ENCODE results near the gene ARVCF.
A peak's percentile ranks its signal among the peaks of the same experiment; 100 is the strongest.
"Not testable (repeated sequence)": the region's sequence is repeated elsewhere in the genome, so short reads cannot be mapped to it uniquely, and the experiment has no call there.

Gene ARVCF

DNA sequence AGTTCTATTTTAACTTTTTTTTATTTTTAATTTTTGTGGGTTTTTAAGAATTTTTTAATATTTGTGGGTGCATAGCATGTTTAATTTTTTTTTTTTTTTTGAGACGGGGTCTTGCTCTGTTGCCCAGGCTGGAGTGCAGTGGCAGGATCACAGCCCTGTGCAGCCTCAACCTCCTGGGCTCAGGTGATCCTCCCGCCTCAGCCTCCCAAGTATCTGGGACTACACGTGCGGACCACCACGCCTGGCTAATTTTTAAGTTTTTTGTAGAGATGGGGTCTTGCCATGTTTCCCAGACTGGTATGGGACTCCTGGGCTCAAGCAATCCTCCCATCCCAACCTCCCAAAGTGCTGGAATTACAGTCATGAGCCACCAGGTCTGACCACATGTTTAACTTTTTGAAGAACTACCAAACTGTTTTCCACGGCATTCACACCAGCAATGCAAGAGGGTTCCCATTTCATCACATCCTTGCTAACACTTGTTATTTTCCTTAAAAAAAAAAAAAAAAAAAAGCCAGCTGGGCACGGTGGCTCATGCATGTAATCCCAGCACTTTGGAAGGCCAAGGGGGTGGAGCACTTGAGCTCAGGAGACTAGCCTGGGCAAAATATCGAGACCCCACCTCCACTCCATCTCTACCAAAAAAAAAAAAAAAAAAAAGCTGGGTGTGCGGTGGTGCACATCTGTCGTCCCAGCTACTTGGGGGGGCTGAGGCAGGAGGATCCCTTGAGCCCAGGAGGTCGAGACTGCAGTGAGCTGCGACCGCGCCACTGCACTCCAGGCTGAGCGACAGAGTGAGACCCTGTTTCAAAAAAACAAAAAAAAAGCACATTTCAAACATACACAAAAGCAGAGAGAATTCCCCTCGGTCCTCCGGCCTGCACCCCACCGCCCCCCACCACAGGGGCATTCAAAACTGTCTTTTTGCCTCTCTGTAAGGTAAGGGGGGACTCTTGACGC is 58.3 kb downstream of the ARVCF start:
- DNase-seq = no peak

DNA sequence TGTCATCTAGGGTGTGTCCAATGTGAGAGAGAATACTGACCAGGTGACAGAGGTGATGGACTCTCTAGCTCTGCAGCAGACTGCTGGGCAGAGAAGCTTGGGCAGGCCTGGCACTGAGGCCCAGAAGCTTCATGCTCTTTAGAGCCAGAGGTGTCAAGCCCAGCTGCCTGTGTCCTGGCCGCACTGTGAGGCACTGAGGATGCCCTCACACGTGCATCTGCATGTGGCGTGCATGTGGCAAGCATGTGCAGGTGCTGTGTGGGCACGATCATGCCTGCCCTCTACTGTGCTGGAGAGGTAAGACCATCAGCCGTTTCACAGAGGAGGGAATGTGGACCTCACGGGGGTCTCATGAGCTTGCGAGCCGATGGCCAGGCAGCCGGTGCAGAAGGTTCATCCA is 59.2 kb downstream of the ARVCF start:
- no peak for DNase-seq

DNA sequence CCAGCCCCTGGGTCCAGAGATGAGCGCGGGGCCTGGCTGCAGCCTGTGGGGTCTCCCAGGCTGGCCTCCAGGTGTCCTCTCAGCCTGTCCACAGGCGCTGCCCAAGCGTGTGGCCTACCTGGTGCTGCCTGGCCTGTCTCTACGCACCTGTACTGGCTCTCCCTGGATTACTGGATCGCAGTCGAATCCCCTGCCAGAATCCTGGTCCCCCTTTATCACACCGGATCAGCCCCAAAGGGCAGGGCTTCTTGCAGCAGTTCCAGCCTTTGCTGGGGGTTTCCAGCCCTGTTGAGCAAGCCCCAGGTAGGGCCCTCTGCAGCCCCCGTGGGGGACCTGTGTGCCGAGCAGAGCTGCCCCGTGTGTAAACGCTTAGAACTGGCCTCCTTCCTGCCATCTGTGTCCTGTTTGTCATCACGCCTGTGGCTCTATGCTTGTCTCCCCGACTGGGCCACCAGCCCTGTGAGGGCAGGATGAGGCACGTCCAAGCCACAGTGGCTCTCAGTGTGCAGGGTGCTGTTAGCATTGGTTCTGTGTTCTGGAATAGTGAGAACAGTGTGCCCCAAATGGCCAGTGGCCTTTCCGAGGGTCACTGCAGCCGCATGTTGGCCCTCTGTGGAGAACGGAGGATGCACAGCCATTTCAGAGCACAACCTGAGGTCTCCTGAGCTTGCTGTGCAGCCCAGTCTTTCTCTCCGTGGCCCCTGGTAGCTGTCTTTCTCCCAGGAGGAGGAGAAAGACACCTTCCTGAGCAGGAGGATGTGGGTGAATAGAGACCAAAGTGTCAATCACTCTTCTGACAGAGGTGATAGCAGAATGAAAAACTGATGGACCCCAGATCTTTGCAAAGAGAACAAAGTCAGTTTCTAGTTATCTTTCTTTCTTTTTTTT is 61.1 kb downstream of the ARVCF start:
- no peak for DNase-seq

DNA sequence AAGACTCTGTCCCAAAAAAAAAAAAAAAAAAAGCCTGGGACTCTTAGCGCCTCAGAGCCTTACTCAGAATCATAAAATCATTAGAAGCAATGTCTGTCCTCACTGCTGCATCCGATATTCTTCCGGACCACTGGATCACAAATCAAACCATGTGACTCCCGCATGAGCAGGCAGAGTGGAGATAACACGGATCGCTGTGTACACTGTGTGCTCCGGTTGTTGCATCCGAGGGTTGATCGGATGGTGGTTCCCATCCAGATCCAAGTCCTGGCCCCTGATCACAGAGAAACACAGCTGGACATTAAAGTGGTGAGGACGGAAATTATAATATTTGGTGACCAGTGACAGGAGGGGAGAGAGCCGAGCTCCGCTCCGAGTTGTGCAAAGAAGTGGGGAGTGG is 65.3 kb downstream of the ARVCF start:
- DNase-seq = no peak

DNA sequence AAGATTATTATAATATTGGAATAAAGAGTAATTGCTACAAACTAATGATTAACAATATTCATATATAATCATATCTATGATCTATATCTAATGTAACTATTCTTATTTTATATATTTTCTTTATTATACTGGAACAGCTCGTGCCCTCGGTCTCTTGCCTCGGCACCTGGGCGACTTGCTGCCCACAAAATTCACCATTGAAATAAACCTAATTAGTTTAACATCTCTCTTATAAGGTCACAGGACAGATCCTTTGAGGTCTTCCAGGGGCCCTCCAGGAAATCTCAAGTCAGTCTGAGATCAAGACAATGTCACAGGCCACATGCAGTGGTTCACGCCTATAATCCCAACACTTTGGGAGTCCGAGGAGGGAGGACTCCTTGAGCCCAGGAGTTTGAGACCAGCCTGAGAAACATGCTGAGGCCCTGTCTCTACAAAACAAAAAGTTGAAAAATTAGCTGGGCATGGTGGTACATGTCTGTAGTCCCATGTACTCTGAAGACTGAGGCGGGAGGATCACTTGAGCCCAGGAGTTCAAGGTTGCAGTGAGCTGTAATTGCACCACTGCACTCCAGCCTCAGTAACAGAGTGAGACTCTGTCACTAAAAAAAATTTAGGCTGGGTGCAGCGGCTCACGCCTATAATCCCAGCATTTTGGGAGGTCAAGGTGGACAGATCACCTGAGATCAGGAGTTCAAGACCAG is 68.4 kb downstream of the ARVCF start:
- no peak for DNase-seq

DNA sequence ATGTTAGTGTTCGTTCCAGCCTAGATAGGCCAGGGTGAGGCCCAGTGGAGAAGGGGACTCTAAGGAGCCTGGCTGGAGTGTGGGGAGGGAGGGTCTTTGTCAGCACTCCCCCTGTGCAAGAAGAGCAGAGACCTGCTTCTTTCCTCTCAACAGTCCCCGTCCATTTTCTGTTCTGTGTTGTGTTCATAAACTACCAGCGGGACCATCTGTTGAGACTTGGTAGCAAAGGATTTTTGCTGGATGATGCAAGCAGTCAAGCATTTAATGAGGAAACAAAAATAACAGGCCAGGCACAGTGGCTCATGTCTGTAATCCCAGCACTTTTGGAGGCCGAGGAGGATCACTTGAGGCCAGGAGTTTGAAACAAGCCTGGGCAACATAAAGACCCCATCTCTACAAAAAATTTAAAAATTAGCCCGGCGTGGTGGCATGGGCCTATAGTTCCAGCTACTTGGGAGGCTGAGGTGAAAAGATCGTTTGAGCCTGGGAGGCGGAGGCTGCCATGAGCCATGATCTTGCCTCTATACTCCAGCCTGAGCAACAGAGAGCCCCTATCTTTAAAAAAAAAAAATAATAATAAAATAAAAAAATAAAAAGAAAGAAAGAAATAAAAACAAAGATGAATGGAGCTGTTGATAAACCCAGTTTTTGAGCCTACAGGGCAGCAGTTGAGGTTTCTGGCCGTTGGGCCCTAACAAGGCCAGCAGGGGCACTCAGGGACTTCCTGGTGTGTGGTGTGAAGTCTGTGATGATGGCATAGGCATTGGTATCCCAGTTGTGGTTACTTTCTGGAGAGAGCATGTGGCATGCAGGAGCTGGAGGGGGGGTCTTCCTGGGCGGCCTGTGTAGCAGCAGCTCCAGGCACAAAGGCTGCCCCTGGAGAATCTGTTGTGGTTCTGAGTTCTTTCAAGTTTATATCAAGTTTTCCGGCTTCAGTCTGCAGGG is 73.3 kb downstream of the ARVCF start:
- peak; percentile 54 for DNase-seq

DNA sequence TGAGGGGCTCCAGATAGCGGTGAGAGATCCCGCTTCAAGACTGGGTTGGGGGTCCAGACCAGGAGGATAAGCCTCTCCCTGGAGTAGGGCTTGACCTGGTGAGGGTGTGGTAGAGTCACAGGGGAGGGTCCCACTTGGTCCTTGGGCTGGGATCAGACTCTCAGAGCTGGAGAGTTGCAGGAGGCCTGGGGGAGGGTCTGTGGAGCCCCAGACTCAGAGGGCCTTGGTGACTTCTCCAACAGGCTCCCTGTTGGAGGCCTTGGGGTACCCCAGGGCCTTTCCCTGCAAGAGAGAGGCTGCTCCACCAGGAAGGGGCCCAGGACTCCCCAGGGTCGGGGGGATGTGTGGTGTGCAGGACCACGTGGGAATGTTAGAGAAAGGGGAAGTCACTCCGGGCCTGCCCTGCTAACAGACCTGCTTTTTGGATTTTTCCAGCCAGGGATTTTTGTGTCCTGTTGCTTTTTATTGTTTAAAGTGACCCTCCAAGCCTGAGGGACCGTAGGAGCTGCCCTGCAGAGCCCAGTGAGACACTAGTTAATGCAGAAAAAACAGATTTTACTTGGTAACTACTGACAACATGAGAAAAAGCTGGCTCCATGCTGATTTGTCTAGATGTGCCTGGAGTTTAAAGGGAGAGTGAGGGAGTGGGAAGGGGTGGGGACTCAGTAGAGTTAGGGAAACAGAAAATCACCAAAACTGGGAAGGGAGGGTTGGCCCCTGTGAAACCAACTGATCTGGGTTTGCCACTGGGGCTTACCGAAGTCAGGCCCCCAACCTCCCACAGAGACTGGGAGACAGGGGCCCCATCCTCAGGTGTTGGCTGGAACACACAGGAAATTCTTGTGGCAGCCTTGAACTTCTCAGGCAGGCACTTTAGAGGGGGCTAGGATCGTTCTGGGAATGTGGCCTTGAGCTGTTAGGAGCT is 74.2 kb downstream of the ARVCF start:
- DNase-seq = peak; percentile 63

DNA sequence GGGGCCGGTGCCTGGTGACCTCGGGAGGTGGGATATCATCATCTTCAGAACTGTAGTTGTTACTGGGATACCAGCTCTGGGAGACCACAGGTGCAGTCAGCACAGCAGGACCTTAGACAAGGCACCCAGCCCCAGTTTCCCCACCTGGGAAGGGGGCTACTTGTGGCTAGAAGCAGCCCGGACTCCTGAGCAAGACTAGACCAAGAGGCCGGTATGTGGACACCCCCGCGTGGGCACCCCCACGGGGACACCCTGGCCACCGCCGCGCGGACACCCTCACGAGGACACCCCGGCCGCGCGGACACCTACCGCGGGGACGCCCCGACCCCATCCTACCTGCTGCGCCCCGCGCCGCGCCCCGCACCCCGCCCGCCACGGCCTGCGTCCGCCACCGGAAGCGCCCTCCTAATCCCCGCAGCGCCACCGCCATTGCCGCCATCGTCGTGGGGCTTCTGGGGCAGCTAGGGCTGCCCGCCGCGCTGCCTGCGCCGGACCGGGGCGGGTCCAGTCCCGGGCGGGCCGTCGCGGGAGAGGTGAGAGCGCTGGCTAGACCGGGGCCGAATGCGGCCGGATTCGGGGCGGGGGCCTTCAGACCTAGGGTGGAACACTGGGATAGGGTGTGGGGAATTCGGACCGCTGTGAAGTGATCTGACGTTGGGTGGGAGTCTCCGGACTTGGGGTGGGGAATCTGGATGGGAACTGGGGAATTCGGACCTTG is 75.1 kb downstream of the ARVCF start, which contains the start of the genes COMT and TXNRD2:
Gene COMT (plus strand): TSS at position 408 of the 718 bp plus-strand sequence. CDS start 20,755 bp downstream, outside the sequence.
Gene TXNRD2 (minus strand): TSS at position 454 of the 718 bp plus-strand sequence. CDS start 15 bp downstream, at position 439.
- peak; percentile 69 for DNase-seq

DNA sequence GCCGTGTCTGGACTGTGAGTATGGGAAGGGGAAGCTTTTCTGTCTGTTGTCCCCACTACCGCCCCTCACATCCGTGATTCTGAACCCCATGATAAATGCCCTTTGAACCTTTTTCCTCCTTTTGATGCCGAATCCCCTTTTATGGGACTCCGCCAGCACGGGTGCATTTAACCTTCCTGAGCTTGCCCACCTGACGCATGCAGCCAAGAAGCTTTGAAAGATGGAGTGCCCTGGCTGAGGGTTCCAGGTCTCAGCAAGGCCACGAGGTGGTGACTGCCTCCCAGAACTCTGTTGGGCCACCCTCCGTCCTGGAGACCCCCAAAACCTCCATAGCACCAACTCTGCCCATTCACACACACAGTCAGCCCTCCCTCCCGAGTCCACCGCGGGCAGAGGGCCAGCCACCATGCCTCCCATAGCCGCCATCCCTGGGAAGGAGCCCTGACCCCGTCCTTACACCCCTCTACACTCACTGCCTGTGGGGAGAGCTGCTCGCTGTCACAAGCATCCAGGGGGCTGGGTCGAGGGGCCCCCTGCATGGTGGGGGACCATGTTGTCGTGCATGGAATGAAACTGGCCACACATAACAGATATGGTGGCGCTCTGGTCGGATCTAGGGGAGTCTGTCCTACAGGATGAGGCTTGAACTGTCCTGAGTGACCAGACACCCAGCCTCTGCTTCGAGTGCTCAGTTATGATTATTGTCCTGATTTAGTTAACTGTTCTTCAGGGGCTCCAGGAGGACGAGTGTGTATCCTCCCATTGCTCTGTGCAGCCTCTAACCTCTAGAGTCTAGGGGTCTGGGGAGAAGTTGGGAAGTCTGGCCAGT is 75.9 kb downstream of the ARVCF start:
- DNase-seq = no peak

DNA sequence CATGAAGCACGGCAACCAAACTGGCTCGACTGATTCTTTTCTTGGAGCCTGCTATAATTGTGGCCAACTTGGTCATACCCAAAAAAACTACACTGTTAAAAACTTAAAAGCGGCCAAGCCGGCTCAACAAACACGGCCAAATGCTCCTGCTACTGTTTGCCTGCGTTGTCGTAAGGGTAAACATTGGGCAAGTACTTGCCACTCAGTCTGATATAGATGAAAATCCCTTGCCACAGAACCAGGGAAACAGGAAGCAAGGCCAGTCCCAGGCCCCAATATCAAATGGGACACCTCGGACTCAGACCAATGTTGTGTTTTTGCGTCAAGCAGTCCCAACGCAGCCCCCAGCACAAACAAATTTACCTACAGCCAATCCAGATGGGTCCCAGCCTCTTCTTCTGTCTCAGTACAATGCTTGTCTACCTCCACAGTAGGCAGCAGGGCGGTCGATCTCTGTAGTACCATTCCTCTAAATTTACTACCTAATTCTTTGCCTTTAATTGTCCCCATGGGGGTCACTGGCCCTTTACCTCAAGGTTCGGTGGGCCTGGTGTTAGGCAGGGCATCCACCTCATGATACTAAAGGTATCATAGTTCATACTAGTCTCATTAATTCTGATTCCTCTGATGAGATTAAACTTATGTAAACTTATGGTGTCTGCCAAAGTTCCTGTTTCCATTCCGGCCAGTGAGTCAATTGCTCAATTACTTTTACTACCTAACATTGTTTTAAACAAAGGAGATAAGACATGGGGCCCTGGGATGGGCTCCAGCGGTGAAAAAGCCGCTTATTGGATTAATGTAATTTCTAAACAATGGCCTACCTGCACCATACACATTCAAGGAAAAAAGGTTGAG is 78.8 kb downstream of the ARVCF start:
- DNase-seq = peak; percentile 58

DNA sequence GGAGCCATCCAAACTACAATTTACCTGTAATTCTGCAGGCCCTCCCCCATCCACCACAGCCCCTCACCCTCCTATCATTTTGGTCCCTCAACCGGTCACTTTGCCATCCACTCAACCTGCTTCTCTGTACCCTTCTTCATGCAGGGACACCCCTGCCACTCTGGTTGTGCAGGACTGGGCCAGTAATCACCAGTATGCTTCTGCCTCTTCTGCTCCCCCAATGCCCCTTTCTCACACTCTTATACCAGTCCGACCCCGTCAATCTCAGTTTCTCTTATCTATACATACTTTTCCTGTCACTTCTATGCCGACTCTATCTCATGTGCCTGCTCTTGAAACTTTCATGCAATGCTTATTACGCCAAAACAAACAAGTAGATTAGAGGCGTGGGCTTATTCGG is 80.1 kb downstream of the ARVCF start:
- no peak for DNase-seq

DNA sequence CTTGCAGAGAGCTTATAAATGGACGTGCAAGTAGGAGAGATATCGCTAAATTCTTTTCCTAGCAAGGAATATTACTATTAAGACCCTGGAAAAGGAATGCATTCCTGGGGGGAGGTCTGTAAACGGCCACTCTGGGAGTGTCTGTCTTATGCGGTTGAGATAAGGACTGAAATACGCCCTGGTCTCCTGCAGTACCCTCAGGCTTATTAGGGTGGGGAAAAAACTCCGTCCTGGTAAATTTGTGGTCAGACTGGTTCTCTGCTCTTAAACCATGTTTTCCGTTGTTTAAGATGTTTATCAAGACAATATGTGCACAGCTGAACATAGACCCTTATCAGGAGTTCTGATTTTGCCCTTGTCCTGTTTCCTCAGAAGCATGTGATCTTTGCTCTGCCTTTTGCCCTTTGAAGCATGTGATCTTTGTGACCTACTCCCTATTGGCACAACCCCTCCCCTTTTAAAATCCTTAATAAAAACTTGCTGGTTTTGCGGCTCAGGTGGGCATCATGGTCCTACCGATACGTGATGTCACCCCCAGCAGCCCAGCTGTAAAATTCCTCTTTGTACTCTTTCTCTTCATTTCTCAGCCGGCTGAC is 81.4 kb downstream of the ARVCF start:
- DNase-seq = not testable (repeated sequence)

DNA sequence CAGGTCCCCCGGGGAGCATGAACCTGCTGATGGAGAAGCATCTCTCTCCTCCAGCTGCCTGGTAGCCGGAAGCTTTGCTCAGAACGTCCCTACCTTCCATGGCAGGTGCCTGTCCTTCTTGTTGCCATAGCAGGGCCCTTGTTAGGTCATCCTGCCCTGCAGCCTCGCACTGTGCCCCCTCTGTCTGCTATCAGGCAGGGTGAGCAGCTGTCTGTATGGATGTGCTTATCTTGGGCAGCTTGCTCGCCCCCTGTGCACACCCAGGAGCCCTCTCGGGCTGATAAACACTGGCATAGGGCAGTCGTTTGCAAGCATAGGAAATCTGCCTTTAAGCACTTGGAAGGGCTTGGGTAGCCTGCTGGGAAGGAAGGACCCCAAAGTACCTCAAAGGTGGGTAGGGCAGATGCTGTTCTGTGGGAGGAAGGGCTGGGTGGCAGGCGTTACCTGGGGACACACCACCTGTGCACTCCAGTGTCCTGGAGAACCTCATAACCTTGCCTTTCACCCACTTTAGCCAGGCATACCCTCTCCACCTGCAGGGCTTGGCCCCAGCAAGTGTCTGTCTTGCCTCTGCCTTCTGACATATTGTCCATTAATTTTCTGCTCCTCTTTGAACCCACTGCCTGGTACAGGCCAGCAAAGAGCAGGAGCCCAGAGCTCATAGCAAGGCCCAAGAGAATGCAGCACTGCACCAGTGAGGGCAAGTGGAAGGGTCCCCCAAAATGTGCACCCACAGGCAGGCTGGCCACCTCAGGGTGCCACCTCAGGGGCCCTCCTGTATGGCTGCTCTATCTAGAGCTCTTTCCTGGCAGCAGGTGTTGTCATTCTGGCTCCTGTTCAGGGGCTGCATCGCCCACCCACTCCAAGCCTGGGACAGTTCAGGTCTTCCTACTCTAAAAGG is 83.0 kb downstream of the ARVCF start:
- no peak for DNase-seq

DNA sequence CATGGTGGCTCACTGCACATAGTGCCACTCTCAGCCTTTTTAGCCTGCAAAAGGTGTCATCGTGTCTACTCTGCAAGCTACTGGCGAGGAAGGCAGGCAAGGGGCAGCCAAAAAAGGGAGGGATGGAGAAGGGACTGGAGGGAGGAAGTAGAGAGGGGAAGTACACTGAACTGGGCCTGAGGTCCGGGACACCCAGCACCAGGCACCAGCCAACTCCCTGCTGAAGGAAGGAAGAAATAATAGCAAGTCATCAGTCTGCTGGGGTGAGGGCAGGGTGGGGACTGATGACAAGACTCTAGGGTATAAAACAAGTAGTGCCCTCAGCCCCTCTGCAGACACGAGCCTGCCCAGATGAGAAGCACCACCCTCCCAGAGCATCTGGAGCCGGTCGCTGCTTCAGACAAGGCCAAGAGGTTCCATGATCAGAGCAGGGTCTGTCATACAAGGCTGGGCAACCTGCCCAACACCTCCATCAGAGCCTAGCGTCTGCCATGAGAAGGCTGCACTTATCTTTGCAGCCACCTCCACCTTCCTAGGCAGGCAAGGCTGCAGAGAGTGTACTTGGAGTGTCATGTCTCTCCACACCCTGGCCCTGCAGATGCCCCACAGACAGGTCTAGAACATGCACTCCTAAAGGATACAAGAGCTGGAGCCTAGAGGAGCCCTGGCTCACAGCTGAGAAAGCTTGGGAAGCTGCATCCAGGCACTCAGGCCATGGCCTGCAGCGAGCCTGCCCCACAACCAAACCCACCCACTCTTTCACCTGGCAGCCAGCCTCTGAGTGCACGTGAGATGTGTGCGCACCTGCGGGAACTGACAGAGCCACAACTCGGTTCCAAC is 84.0 kb downstream of the ARVCF start:
- peak; percentile 25 for DNase-seq

DNA sequence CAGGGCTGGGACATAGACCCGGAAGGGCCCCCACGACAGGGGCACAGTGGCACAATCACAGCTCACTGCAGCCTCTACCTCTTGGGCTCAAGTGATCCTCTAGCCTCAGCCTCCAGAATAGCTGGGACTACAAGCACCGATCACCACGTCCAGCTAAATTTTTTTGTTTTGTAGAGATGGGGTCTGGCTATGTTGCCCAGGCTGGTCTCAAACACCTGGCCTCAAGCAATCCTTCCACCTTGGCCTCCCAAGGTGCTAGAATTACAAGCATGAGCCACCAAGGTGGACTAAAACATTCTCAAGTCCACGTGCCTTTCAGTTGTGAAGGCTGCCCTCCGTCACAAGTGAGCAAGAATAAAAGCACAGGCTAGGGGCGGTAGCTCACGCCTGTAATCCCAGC is 85.1 kb downstream of the ARVCF start:
- no peak for DNase-seq
